ENCODE measurements around the gene GRAP.
"Not testable (repeated sequence)": the region's sequence is repeated elsewhere in the genome, so short reads cannot be mapped to it uniquely, and the experiment has no call there.

GRAP gene

DNA sequence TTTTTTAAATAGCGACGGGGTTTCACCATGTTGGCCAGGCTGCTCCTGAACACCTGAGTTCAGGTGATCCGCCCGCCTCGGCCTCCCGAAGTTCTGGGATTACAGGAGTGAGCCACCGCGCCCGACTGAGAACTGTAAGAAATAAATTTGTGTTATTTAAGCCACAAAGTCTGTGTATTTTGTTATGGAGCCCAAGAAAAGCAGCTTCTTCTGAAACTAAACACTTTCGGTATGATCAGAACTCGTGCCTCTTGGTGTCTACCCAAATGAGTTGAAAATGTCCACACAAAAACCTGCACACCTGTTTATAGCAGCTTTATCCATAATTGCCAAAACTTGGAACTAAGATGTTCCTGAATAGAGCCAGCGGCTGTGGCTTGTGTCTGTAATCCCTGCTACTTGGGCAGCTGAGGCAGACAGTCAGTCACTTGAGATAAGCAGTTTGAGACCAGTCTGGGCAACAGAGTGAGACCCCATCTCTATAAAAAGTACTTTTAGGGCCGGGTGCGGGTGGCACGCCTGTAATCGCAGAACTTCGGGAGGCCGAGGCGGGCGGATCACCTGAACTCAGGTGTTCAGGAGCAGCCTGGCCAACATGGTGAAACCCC, 16.1 kb upstream of the GRAP start:
- H3K4me3 ChIP-seq (ENCODE audit: low read depth, low read length); H3K9me3 ChIP-seq (ENCODE audit: control insufficient read depth, insufficient read depth, low read depth, low read length); H3K27ac ChIP-seq (ENCODE audit: extremely low read depth, low read depth, low read length); CTCF ChIA-PET; H3K36me3 ChIP-seq (ENCODE audit: control insufficient read depth in 2 of 2, insufficient read depth in 1 of 2, low read length in 2 of 2); H3K4me1 ChIP-seq (ENCODE audit: control insufficient read depth, insufficient read depth, low read length); POLR2A ChIA-PET: not testable (repeated sequence)

- TF ChIP-seq ZNF341 (tag by site-specific recombination; IDR thresholded peaks at IDR 0.05; ENCODE audit: low read depth), result peak; percentile 74
- TF ChIP-seq SP2 (tag by site-specific recombination; IDR thresholded peaks at IDR 0.05), result peak; percentile 50
- TF ChIP-seq, protein P1, sequence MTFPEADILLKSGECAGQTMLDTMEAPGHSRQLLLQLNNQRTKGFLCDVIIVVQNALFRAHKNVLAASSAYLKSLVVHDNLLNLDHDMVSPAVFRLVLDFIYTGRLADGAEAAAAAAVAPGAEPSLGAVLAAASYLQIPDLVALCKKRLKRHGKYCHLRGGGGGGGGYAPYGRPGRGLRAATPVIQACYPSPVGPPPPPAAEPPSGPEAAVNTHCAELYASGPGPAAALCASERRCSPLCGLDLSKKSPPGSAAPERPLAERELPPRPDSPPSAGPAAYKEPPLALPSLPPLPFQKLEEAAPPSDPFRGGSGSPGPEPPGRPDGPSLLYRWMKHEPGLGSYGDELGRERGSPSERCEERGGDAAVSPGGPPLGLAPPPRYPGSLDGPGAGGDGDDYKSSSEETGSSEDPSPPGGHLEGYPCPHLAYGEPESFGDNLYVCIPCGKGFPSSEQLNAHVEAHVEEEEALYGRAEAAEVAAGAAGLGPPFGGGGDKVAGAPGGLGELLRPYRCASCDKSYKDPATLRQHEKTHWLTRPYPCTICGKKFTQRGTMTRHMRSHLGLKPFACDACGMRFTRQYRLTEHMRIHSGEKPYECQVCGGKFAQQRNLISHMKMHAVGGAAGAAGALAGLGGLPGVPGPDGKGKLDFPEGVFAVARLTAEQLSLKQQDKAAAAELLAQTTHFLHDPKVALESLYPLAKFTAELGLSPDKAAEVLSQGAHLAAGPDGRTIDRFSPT (tag by site-specific recombination; IDR thresholded peaks at IDR 0.05), result 0 out of 2 replicates have a peak, but pooled peaks have one; percentile 41
- TF ChIP-seq KLF10 (tag by site-specific recombination; IDR thresholded peaks at IDR 0.05), result 0 out of 2 replicates have a peak, but pooled peaks have one; percentile 32
- peak; percentile 69 for TF ChIP-seq IKZF3 (tag by site-specific recombination; IDR thresholded peaks at IDR 0.05)
- 0 out of 2 replicates have a peak, but pooled peaks have one; percentile 51 for TF ChIP-seq ZNF24 (tag by site-specific recombination; IDR thresholded peaks at IDR 0.05)
- peak; percentile 98 for TF ChIP-seq ZNF366 (tag by site-specific recombination; conservative IDR thresholded peaks at IDR 0.05)
- TF ChIP-seq ZXDB (tag by site-specific recombination; IDR thresholded peaks at IDR 0.05), result 0 out of 2 replicates have a peak, but pooled peaks have one; percentile 18
- peak; percentile 77 for TF ChIP-seq ZEB2 (tag by site-specific recombination; IDR thresholded peaks at IDR 0.05)
- TF ChIP-seq SP7 (tag by site-specific recombination; IDR thresholded peaks at IDR 0.05), result peak; percentile 26; the same call in 1 of the 2 replicates
- 0 out of 2 replicates have a peak, but pooled peaks have one; percentile 25 for TF ChIP-seq ZNF600 (tag by site-specific recombination; IDR thresholded peaks at IDR 0.05)
- TF ChIP-seq ZBTB17 (tag by site-specific recombination; IDR thresholded peaks at IDR 0.05), result peak; percentile 39; the same call in 1 of the 2 replicates
- TF ChIP-seq, protein P2, sequence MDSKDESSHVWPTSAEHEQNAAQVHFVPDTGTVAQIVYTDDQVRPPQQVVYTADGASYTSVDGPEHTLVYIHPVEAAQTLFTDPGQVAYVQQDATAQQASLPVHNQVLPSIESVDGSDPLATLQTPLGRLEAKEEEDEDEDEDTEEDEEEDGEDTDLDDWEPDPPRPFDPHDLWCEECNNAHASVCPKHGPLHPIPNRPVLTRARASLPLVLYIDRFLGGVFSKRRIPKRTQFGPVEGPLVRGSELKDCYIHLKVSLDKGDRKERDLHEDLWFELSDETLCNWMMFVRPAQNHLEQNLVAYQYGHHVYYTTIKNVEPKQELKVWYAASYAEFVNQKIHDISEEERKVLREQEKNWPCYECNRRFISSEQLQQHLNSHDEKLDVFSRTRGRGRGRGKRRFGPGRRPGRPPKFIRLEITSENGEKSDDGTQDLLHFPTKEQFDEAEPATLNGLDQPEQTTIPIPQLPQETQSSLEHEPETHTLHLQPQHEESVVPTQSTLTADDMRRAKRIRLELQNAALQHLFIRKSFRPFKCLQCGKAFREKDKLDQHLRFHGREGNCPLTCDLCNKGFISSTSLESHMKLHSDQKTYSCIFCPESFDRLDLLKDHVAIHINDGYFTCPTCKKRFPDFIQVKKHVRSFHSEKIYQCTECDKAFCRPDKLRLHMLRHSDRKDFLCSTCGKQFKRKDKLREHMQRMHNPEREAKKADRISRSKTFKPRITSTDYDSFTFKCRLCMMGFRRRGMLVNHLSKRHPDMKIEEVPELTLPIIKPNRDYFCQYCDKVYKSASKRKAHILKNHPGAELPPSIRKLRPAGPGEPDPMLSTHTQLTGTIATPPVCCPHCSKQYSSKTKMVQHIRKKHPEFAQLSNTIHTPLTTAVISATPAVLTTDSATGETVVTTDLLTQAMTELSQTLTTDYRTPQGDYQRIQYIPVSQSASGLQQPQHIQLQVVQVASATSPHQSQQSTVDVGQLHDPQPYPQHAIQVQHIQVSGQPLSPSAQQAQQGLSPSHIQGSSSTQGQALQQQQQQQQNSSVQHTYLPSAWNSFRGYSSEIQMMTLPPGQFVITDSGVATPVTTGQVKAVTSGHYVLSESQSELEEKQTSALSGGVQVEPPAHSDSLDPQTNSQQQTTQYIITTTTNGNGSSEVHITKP (tag by site-specific recombination; IDR thresholded peaks at IDR 0.05), result peak; percentile 28; the same call in 1 of the 2 replicates
- peak; percentile 34 for TF ChIP-seq ZBTB26 (tag by site-specific recombination; optimal IDR thresholded peaks at IDR 0.05)
- TF ChIP-seq ZNF394 (tag by site-specific recombination; IDR thresholded peaks at IDR 0.05; ENCODE audit: borderline replicate concordance), result peak; percentile 46; the same call in 1 of the 2 replicates
- TF ChIP-seq, protein P3, sequence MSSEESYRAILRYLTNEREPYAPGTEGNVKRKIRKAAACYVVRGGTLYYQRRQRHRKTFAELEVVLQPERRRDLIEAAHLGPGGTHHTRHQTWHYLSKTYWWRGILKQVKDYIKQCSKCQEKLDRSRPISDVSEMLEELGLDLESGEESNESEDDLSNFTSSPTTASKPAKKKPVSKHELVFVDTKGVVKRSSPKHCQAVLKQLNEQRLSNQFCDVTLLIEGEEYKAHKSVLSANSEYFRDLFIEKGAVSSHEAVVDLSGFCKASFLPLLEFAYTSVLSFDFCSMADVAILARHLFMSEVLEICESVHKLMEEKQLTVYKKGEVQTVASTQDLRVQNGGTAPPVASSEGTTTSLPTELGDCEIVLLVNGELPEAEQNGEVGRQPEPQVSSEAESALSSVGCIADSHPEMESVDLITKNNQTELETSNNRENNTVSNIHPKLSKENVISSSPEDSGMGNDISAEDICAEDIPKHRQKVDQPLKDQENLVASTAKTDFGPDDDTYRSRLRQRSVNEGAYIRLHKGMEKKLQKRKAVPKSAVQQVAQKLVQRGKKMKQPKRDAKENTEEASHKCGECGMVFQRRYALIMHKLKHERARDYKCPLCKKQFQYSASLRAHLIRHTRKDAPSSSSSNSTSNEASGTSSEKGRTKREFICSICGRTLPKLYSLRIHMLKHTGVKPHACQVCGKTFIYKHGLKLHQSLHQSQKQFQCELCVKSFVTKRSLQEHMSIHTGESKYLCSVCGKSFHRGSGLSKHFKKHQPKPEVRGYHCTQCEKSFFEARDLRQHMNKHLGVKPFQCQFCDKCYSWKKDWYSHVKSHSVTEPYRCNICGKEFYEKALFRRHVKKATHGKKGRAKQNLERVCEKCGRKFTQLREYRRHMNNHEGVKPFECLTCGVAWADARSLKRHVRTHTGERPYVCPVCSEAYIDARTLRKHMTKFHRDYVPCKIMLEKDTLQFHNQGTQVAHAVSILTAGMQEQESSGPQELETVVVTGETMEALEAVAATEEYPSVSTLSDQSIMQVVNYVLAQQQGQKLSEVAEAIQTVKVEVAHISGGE (tag by site-specific recombination; conservative IDR thresholded peaks at IDR 0.05; ENCODE audit: low read depth), result 0 out of 2 replicates have a peak, but pooled peaks have one; percentile 20
- POLR2A ChIA-PET; CTCF ChIA-PET; H3K4me1 ChIP-seq (ENCODE audit: control insufficient read depth, insufficient read depth, low read length); H3K36me3 ChIP-seq (ENCODE audit: control insufficient read depth in 2 of 2, insufficient read depth in 1 of 2, low read length in 2 of 2); H3K9me3 ChIP-seq (ENCODE audit: control insufficient read depth, insufficient read depth, low read depth, low read length); H3K27ac ChIP-seq (ENCODE audit: extremely low read depth, low read depth, low read length); H3K4me3 ChIP-seq (ENCODE audit: low read depth, low read length): not testable (repeated sequence)
Measured at GRCh38 chr17:19062009-19062717, 15.4 kb upstream of the GRAP start.

DNA sequence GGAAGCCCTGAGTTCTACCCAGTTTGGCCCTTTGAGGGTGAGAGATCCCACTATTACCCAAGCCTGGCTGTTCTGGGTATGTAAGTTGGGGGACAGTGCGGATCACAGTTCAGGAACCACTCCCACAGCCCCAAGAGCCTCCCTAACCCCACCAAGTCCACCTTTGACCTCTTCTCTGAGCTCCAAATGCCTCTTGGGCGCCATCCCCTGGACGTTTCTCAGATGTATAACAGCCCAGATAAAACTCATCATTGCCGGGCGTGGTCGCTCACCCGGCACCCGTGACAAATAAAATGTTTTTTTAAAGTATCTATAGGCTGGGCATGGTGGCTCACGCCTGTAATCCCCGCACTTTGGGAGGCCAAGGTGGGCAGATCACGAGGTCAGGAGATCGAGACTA, 8.7 kb upstream of the GRAP start:
- H3K9me3 ChIP-seq (ENCODE audit: control insufficient read depth, insufficient read depth, low read depth, low read length); H3K4me3 ChIP-seq (ENCODE audit: low read depth, low read length); CTCF ChIA-PET; POLR2A ChIA-PET; H3K36me3 ChIP-seq (ENCODE audit: control insufficient read depth in 2 of 2, insufficient read depth in 1 of 2, low read length in 2 of 2); H3K27ac ChIP-seq (ENCODE audit: extremely low read depth, low read depth, low read length); H3K4me1 ChIP-seq (ENCODE audit: control insufficient read depth, insufficient read depth, low read length): not testable (repeated sequence)

DNA sequence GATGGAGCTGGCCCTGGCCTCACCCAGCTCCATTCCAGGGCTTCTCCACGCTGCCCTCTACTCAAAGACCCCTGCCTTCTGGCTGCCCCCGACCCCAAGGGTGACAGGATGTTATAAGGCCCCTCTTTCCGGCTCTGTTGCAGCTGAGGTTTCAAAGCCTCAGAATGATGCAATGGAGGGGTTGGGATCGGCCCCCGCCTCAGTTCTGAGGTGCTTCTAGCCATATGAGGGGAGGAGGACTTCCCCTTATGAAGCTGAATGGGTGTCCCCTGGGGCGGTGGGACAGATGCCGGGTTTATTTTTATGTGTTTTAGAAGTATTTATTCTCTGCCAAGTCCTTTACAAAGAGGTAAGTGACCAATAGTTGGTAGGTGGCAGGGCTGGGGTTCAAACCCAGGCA, 2.1 kb upstream of the GRAP start:
- not testable (repeated sequence) for H3K4me1 ChIP-seq (ENCODE audit: control insufficient read depth, insufficient read depth, low read length)

More for the DNA sequence above, 2.1 kb upstream of the GRAP start:
- H3K27ac ChIP-seq (ENCODE audit: extremely low read depth, low read depth, low read length); H3K36me3 ChIP-seq (ENCODE audit: control insufficient read depth in 2 of 2, insufficient read depth in 1 of 2, low read length in 2 of 2); H3K9me3 ChIP-seq (ENCODE audit: control insufficient read depth, insufficient read depth, low read depth, low read length); CTCF ChIA-PET; POLR2A ChIA-PET; H3K4me3 ChIP-seq (ENCODE audit: low read depth, low read length): not testable (repeated sequence)

Measured in HEK293 (cell line).